MCF 10A (cell line): ENCODE results near the gene AKAP8. TPM values are rescaled to one million over a fixed set of nuclear protein-coding genes. Genes with fewer than 3 reads are reported as not detected.

ENCODE experiments used
- BruUV-seq: library from RNA; stranded (reverse); fragments of 400-500 nt; replicated peaks from 2 replicates; lab custom pipeline; 2021; lab: Mats Ljungman, UMichigan
- CTCF ChIA-PET: fragments of 300-600 bp; sonication (Branson Sonifier 250); formaldehyde crosslinking; extraction: SDS; loops from one replicate; lab custom pipeline; 2021; ENCODE audit warnings: antibody characterized with exemption, inconsistent platforms; lab: Yijun Ruan, JAX
- POLR2A ChIA-PET: fragments of 300-600, 350-650 bp; sonication (Branson Sonifier 250); formaldehyde crosslinking; extraction: SDS; loops from one replicate; lab custom pipeline; 2020; ENCODE audit warnings: antibody characterized with exemption, inconsistent platforms; lab: Yijun Ruan, JAX
- DNase-seq: peaks from one replicate; pipeline ENCODE4 v3.0.0-alpha.2; 2018; ENCODE audit not compliant: unreplicated experiment
- H3K27ac Mint-ChIP-seq: one replicate; pipeline ENCODE4 v1.8.0; 2022; ENCODE audit warnings: mild to moderate bottlenecking, low read depth, mixed read lengths; ENCODE audit not compliant: unreplicated experiment
- H3K27me3 Mint-ChIP-seq: one replicate; pipeline ENCODE4 v1.8.0; 2022; ENCODE audit warnings: mixed read lengths; ENCODE audit not compliant: insufficient read depth, unreplicated experiment
- H3K36me3 Mint-ChIP-seq: one replicate; pipeline ENCODE4 v1.8.0; 2022; ENCODE audit warnings: mild to moderate bottlenecking, moderate library complexity, mixed read lengths; ENCODE audit not compliant: insufficient read depth, unreplicated experiment
- H3K4me1 Mint-ChIP-seq: one replicate; pipeline ENCODE4 v1.8.0; 2022; ENCODE audit warnings: mixed read lengths; ENCODE audit not compliant: insufficient read depth, unreplicated experiment
- H3K4me3 Mint-ChIP-seq: one replicate; pipeline ENCODE4 v1.8.0; 2022; ENCODE audit warnings: mild to moderate bottlenecking, moderate library complexity, mixed read lengths; ENCODE audit not compliant: unreplicated experiment
- H3K9me3 Mint-ChIP-seq: one replicate; pipeline ENCODE4 v1.8.0; 2022; ENCODE audit warnings: mixed read lengths; ENCODE audit not compliant: unreplicated experiment
- intact Hi-C: fragments of 100-400 bp; cut with micrococcal nuclease; formaldehyde crosslinking; loops from 2 replicates; pipeline ENCODE4 v1.14.1; 2022
- total RNA-seq: library from RNA; stranded (reverse); gene quantifications from 2 replicates; pipeline ENCODE4 v1.2.3, GENCODE V29; 2022
- TF ChIP-seq, protein P1 (sequence below): fragments of 200-600 bp; IDR thresholded peaks from one replicate; pipeline ENCODE4 v1.8.0; 2022; ENCODE audit warnings: antibody characterized with exemption, mild to moderate bottlenecking; ENCODE audit not compliant: unreplicated experiment

Gene AKAP8
- total RNA-seq, 1 experiment from 2014 or later = 37.8 TPM

DNA sequence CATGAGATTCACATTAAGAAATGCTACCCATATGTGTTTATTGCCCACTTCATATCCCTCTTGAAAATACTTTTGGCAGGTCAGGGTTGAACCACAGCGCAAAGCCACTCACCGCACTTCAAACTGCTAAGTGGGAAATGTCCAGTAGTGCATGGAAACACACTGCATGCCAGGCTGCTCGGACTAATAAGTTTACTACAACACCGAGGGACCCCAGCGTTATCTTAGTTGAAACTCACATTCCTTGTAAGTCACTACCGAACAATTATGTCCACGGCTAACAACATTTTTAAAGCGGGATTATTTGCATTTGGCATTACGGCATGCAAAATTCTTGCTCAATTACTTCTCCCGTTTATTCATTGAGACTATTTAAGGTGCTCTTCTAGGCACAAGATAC is 51.3 kb downstream of the AKAP8 start:
- DNase-seq = no peak
- H3K4me3 Mint-ChIP-seq = no peak overlapping the region
- TF ChIP-seq, protein P1, sequence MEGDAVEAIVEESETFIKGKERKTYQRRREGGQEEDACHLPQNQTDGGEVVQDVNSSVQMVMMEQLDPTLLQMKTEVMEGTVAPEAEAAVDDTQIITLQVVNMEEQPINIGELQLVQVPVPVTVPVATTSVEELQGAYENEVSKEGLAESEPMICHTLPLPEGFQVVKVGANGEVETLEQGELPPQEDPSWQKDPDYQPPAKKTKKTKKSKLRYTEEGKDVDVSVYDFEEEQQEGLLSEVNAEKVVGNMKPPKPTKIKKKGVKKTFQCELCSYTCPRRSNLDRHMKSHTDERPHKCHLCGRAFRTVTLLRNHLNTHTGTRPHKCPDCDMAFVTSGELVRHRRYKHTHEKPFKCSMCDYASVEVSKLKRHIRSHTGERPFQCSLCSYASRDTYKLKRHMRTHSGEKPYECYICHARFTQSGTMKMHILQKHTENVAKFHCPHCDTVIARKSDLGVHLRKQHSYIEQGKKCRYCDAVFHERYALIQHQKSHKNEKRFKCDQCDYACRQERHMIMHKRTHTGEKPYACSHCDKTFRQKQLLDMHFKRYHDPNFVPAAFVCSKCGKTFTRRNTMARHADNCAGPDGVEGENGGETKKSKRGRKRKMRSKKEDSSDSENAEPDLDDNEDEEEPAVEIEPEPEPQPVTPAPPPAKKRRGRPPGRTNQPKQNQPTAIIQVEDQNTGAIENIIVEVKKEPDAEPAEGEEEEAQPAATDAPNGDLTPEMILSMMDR = no peak
- no peak overlapping the region for H3K27ac Mint-ChIP-seq
- peaks cover 40% of the 10 kb centered on the region for H3K4me1 Mint-ChIP-seq
- intact Hi-C loops = no loop called here
- ChIA-PET CTCF (no interaction called here), POLR2A (no interaction called here)
- no TSS peak for BruUV-seq
- H3K27me3 Mint-ChIP-seq = no peaks in the 10 kb centered on the region
- no peaks in the 10 kb centered on the region for H3K9me3 Mint-ChIP-seq
- H3K36me3 Mint-ChIP-seq = peaks cover 7% of the 10 kb centered on the region

DNA sequence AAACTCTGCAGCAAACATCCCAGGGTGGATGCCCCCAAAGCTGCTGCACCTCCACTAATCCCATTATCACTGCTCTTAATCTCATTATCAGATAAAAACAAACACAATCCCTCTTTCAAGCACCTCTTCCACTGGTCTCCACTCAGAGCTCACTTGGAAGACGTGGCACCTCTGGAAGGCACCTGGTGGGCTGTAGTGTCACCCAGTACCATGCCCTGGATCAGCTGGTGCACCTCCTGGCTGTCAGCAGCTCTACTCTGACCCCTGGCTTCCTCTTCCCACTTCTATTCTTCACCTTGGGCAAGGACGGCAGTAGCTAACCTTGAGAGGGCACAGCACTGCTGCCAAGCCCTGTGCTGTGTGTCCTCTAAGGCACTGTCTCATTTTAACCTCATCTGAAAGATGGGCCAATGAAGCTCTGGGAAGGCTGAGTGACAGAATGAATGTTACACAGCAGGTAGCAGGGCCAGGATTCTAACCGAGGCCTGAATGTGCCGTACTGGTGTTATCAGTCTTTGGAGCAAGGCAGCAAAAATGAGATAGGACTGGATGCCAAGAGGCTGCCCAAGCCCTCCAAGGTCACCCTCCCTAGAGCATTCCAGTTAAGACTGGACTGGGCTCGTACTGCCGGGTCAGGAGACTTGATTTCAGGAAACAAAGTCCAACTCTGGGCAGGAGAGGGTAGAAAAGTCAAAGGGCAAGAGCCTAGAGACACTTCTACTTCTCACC is 54.6 kb downstream of the AKAP8 start:
- CTCF ChIA-PET = interaction anchor here (0.6 to 1.8 kb wide), 9 partner anchors 23 to 233 kb away, joined by 3 to 5 read pairs (median 3); no protein-coding TSS in a partner anchor
- peaks cover 7% of the 10 kb centered on the region for H3K36me3 Mint-ChIP-seq
- peak overlapping the region; percentile 77 for H3K27ac Mint-ChIP-seq
- H3K9me3 Mint-ChIP-seq = no peaks in the 10 kb centered on the region
- peaks cover 65% of the 10 kb centered on the region for H3K4me1 Mint-ChIP-seq
- intact Hi-C loops = loop anchor here (5.0 kb wide), 1 partner anchor 43 kb away; no protein-coding TSS in a partner anchor
- POLR2A ChIA-PET = interaction anchor here (0.6 to 2.1 kb wide), 12 partner anchors 9 to 82 kb away, joined by 3 to 12 read pairs (median 4); no protein-coding TSS in a partner anchor
- TF ChIP-seq, protein P1 = no peak
- BruUV-seq = no TSS peak
- peak overlapping the region; percentile 53 for H3K4me3 Mint-ChIP-seq
- H3K27me3 Mint-ChIP-seq = no peaks in the 10 kb centered on the region
- no peak for DNase-seq

DNA sequence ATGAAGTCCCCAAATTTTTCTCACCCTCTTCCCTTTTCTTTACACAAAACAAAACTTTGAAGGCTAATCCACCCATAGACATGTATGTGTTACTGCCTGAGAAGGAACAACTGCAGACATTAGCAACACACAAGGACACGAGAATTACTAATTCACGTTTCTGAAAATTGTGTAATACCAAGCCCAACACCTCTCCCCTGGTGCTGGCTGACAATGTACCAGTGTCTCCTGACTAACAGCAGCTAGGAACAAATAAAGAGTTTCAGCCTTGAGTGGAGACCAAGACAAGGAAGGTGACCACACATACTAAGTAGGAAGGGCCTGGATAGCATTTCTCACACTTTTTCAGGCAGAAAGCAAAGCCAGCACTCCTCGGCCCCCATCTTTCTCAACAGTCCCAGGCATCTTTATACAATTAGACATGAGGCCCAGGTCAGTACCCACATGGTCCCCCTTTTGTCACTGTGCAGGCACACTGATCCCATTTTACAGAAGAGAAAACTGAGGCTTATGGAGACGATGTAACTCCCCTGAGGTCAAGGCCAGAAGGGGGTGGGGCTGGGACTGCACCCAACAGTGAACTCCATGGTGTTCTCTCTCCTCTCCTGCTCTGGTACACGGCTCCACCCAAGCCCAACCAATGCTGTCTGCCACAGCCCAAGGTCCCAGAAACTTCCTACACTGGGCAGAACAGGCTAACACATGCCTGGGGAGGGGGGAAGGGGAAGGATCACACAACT is 55.9 kb downstream of the AKAP8 start:
- Mint-ChIP-seq H3K27ac (peak overlapping the region; percentile 77), H3K27me3 (no peaks in the 10 kb centered on the region), H3K4me1 (peaks cover 63% of the 10 kb centered on the region), H3K36me3 (peaks cover 7% of the 10 kb centered on the region), H3K9me3 (no peaks in the 10 kb centered on the region), H3K4me3 (peak overlapping the region; percentile 53)
- TF ChIP-seq, protein P1 = no peak
- DNase-seq = peak; percentile 81
- POLR2A ChIA-PET = interaction anchor here (0.6 to 2.1 kb wide), 12 partner anchors 9 to 84 kb away, joined by 3 to 12 read pairs (median 4); partner anchors contain the start of genes AKAP8 and BRD4
- intact Hi-C loops = loop anchor here (5.0 kb wide), 1 partner anchor 41 kb away; no protein-coding TSS in a partner anchor
- no TSS peak for BruUV-seq
- CTCF ChIA-PET = interaction anchor here (1.1 to 1.5 kb wide), 3 partner anchors 32 to 140 kb away, joined by 3 to 5 read pairs (median 4); no protein-coding TSS in a partner anchor

DNA sequence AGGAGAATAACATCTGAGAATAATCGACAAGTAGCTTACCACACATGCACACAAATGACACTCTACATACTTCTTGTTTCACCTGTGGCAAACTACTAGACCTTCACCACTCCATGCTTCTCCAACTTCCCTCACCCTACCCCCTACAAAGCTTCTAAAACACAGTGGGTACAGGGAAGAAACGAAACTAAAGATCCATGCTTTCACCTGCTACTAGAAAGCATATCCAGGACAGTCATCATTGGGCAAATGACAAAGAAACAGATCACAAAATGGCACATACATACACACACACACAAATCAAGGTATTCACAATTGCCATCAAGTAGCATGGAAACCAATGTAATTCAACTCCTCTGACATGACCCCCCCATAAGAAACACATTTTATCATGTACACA is 57.8 kb downstream of the AKAP8 start:
- CTCF ChIA-PET = interaction anchor here (0.5 to 1.0 kb wide), 4 partner anchors 9 to 58 kb away, joined by 3 to 4 read pairs (median 4); no protein-coding TSS in a partner anchor
- Mint-ChIP-seq H3K27me3 (no peaks in the 10 kb centered on the region), H3K36me3 (peaks cover 10% of the 10 kb centered on the region), H3K4me1 (peaks cover 67% of the 10 kb centered on the region), H3K4me3 (no peak overlapping the region), H3K27ac (no peak overlapping the region), H3K9me3 (no peaks in the 10 kb centered on the region)
- POLR2A ChIA-PET = interaction anchor here (0.9 to 1.1 kb wide), 3 partner anchors 10 to 45 kb away, joined by 3 to 5 read pairs (median 3); no protein-coding TSS in a partner anchor
- TF ChIP-seq, protein P1 = no peak
- BruUV-seq = no TSS peak
- DNase-seq = no peak
- intact Hi-C loops = loop anchor here (5.0 kb wide), 1 partner anchor 39 kb away; no protein-coding TSS in a partner anchor
